HG02938 (cell line): ENCODE measurements around the gene USP48.

Experiments used
- ATAC-seq: cut with Tn5 transposase; IDR thresholded peaks from one replicate; pipeline ENCODE4 v1.9.1; 2021; ENCODE audit warnings: mild to moderate bottlenecking, moderate library complexity; ENCODE audit not compliant: unreplicated experiment

USP48 gene

DNA sequence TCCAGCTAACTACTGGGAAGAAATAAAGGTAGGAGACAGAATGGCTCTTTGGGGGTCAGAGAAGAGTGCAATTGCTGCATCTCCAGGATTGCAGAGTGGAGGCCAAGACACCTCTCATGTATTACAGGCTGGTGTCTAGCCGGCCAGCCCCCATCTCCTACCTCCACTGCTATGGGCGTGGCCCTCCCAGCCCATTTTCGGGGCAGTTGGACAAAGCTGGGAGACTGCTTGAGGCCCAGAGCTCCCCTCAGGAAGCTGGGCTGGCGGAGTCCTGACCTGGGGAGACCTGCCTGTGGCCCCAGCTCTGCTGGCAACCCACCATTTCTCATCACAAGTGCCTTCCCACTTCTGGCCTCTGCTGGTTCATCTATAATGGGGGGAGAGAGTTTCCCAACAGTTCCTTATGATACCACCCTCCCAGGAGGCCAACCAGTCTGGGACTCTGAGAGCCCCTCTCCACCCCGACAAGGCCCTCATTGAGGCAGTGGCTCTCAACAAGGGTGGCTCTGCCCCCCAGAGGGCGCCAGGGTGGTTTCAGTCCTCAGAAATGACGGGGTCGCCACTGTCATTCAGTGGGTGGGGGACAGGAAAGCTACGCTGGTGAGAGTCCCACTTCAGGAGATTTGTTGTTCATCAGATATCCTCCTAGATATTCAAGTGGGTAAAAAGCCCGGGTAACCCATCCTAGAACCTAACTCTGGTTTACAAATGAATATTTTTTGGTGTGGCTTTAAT, 125.3 kb downstream of the USP48 start:
- no peak for ATAC-seq

DNA sequence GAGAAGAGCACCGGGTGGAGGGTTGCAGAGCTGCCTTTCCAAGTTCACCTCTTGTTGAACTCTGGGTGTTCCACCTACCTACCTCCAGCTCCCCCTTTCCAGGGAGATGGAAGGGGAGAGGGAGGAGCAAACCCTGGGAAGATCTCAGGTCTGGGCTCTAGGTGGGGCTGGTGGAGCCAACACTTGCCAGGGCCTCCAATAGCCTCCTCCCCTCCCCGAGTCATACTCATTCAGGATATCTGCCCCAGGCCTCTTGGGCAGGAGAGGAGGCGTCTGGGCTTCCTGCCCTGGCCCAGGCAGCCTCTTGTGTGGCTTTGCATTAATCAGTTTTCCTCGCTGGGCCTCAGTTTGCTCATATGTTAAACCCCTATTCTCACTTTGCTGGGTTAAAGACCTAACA, 127.2 kb downstream of the USP48 start:
- no peak for ATAC-seq

DNA sequence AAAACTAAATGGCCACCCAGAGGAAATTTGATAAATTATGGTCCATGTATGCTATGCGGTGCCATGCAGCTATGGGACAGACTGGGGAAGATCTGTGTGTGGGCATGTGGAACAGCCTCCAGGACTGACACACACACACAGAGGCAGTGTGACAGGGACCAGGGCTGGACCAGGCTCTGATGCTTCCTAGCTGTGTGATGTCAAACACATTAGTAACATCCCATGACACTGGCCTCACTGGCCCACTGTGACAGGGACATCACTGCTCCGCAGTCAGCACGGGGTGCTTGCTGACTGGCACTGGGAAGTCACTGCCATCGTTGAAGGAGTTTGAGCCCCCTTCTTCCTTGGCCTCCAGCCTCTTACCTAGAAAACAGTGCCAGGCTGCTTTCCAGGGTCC, 127.7 kb downstream of the USP48 start:
- ATAC-seq, result no peak

DNA sequence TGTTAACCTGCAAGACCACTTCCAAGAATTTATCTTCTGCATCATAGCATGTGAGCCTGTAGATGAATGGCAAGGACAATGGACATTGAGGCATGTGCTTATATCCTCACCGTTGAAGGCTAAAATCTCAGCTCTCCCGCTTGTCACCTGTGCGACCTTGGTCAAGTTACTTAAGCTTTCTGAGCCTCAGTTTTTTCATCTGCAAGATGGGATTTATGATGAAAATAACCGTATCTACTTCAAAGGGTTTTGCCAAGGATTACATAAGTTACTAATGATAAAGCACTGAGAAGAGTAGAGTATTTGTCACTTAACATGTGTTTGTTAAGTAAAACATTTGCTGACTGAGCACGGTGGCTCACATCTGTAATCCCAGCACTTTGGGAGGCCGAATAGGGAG, 128.7 kb downstream of the USP48 start:
- ATAC-seq, result no peak

DNA sequence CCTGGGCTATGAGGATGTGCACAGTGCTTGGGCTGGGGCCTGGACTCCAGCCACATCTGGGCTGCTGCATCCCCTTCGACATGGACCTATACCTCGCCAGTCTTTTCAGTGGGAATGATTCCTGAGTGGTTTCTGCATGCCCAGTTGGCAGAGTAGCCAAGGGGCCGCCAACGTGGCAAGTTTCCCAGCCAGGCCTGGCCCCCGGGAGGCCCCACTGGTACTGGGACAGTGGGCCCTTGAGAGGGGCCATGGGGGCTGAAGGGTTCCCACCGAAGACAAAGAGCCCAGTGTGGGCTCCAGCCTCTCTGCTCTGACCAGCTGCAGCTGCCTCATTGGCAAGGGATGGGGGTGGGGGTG, 129.2 kb downstream of the USP48 start:
- ATAC-seq, result no peak

DNA sequence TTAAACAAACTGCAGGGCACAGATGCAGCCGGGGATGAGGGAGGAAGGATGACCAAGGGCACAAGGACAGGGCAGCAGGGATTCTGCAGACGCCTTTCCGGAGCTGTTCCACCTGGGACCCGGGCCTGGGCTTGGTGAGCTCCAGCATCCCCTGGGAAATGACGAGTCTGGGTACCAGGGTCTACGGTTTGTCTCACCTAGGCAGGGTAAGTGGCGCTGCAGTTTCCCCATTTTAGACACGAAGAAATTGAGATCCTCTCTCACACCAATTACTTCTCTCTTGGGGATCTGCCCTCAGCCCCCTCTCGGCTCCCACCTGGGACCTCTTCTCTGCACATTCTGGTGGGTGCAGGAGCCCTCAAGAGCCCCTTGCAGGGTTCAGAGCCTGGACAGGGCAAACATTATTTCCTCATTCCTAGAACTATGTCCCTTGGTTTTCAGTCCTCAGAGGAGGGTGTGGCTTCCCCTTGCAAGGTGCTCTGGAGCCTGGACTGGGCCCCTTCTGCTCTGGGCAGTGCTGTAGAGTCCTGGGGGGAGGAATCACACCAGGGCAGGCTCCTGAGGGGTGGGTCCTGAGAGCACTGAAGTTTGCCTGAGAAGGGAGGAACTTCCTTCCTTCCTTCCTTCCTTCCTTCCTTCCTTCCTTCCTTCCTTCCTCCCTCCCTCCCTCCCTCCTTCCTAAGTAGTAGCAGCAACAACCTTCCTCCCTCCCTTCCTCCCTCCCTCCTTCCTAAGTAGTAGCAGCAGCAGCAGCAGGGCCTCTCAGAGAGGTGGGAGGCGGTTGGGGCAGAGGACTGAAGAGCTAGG, 129.8 kb downstream of the USP48 start:
- no peak for ATAC-seq

DNA sequence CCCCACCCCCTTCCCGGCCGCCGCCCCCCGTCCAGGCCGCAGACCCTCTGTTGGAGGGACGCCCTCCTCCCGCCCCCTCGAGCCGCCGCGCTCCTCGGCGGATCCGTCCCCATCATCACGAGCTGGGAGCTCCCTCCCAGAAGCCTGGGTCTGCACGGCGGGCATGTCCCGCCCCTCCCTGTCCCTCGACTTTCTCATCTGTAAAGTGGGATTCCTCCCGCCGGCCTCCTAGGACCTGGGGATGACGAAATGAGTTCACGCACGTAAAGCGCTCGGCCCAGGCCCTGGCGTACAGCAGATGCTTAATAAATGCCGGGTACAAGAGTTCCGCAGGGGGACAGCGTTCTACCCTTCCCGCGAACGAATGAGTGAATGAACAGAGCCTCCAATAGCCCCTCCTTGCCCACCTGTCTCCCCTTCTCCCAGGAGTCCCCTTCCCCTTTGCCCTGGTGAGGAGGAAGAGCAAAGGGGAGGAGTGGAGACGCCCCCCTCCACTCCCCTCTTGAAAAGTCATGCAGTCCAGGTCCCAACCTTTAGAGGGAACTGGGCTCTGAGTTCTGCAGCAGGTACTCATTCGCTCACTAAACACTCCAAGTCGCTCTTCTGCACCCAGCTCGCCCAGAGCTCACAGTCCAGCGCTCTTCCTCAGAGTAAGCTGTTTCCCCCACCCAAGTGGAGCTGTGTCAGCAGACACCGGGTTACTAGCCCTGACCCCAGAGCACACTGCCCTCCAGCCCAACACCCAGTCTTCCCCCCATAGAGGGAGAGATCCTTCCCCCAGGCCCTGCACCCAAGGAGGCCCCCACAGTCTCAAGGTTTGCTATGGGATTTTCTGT, 130.6 kb downstream of the USP48 start:
- ATAC-seq, result no peak

DNA sequence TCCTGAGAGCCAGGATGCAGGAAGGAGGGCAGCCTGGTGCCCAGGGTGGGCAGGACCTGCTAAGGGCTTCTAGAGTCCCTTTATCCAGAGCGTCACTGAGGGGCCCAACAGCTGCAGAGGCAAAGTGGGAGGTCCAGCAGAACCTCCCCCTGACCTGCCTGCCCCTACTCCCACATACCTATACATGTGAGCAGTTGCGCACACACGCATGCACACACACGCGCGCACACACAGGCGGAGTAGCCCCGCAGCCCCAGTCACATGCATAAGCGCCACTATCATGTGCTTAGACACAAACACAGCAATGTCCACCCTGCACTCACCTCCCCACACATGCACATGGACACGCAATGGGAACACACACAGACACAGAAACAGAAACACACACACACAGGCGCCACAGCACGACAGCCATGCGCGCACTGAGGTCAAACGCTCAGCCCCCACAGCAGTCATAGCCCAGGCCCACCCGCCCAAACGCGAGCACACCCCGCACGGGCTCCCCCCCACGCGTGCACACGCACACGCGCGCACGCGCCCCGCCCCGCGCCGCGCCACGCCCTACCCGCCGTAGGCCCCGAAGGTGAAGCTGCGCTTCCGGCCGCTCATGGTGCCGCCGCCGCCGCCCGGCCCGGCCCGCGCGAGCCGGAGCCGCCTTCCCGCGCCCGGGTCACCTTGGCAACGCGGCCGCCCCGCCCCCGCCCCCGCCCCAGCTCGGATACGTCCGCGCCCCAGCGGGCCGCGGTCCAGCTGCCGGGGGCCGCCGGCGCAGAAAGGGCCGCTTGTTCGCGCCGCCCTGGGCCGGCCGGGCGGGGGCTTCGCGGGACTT, 131.5 kb downstream of the USP48 start:
- ATAC-seq, result no peak

DNA sequence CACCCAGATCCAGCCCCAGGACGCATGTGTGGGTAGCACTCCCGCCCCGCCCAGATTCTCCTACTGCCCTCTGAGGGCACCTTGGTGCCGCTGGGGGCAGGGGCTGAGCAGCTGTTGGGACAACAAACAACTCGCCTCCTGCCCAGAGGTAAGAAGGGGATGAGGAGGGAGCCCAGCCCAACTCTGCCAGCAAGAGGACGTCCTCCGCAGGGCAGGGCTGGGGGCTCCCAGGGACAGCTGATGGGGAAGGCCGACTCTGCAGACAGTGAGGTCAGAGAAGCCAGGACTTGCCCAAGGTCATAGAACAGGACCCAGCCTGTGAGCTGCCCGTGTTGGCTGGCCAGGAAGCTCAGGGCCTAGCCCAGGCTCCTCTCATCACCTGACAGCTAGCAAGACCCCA, 132.5 kb downstream of the USP48 start:
- ATAC-seq, result no peak

DNA sequence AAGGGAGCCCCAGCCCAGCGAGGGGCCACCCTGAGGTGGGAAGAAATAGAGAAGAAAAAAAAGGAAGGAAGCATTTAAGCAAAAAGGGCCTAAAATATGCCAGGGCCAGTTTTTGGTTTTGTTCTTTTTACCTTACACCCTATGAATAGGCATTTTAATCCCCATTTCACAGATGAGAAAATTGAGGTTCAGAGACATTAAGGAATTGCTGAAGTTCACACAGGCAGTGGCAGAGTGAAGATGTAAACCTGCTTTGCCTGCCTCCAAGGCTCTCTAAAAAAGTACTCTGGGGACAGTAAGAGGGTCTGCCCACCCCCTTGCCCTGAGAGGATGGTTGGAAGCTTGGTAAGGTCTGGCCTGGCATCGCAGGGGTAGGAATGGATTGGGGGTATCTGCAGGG, 133.6 kb downstream of the USP48 start:
- no peak for ATAC-seq

DNA sequence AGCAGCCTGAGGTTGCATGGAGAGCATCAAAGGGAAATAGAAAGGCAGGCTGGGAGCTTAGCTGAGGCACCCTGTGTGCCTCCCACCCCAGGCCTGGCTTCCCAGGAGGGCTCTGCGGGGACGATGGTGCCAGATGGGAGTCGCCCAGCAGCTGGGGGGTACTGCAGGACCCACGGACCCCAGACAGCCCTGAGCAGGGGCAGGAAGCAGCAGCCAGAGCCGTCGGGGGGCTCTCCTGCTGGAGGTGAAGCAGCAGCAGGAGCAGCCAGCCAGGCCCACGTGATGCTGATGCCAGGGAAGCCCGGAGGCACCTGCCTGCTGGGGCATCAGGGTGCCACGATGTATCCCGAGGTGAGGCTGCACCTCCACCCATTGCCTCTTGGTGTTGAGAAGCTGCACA, 134.2 kb downstream of the USP48 start:
- ATAC-seq, result no peak

DNA sequence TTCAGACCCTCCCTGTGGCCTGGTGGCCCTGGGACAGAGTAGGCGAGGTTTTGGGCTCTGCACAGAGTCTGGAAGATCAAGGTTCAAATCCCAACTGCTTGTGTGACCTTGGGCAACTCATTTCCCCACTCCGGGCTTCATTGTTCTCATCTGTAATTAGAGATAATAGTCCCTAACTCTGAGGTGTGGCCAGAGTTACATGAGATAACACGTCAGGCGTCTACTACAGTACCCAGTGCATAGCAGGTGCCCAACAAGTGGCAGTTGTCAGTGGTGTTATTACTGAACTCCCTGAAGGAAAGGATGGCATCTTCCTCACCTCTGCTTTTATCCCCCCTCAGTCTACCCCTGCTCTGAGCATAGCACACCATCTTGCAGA, 134.6 kb downstream of the USP48 start:
- no peak for ATAC-seq

DNA sequence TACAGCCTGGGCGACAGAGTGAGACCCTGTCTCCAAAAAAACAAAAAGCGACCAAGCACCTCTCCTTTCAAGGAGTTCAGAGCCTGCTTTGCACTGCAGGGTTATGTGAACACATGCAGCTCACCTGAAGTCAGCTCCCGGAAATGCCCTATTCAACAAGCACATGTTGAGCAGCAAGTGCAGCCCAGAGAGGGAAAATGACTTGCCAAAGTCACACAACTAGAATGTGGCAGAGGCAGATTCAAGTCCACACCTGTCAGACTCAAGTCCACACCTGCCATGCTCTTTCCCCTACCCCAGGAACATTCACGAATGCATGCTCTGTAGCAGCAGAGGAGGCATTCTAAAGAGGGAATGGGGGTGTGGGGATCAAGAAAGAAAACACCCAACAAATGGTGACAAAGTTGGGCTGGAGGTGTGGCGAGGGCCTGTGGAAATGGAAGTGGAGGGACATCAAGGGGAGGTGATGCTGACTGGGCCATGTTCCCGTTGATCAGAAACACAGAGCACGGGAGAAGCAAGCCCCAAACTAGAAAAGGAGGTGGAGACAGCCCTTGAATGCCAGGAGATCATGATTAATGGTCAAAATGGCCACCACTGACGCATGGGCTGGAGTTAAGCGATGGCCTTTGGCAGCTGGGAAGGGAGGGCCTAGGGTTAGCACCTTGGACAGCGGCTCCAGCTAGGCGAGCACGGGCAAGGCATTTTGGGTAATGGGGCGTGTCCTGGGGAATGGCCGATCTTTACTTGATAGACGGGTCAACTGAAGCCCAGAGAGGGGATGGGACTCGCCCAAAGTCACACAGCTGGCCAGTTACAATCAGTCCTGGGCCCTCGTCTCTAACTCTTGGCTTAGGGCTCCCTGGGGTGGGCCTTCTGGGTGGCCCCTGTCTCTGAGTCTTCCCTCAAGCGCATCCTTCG, 135.3 kb downstream of the USP48 start:
- ATAC-seq, result no peak

DNA sequence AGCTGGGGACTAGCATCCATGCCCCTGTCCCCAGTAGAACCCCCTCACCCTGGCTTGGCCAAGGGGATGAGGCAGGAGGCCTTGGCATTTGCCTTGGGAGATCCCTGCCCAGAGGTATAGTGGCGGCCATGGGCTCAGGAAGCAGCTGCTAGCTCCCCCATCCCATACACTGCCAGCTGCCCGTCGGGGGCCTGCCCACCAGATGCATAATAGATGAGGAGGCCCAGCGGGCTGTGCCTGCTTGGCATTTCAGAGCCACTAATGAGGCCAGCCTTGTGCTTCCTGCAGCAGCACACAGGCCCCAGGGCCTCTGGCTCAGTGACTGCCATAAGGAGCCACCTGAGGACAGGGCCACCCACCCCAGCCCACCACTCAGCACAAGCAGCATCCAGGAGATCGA, 137.4 kb downstream of the USP48 start:
- ATAC-seq, result no peak

DNA sequence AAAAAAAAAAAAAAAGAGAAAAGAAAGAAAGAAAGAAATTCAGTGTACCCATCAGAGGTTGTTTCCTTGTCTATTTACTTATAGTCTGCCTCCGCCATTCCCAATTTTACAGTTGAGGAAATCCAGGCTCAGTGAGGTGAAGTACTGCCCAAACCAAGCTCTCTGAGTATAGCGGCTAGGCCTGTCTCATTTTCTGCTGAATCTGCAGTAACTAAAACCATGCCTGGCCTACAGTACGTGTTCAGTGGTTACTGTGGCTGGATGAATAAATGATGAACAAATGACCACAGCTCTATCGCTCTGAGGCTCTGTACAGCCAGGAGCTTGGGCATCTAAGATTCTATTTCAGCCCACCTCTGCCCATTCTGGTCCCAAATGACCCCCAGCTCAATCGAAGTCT, 138.0 kb downstream of the USP48 start:
- no peak for ATAC-seq

DNA sequence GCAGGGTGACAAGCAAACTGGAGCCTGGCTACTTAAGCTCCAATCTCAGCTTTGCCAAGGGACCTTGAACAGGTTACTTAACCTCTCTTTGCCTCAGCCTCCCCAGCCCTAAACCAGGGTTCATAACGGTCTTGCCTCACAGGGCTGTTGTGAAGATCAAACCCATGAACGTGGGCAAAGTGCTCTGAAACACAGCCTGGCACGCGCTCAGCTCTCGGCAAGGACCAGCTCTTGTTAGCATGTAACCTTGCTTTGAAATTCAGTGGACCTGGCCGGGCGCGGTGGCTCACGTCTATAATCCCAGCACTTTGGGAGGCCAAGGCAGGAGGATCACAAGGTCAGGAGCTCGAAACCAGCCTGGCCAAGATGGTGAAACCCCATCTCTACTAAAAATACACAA, 138.6 kb downstream of the USP48 start:
- no peak for ATAC-seq

DNA sequence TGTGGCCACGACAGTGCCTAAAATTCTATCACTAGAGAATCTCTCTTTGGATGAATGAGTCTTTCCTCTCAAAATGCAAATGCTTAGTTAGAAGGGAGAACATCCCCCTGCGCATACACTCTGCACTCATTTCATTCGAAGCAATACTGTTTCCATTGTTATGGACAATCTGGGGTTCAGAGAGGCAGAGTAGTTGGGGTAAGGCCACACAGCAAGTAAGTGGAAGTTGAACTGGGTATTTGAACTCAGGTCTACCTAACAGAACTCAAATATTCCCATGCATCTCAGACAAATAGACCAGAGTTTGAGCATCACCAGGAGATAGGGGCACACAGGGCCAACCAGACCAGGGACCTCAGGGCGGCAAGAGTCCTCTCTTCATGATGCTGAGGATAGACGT, 139.3 kb downstream of the USP48 start:
- no peak for ATAC-seq

DNA sequence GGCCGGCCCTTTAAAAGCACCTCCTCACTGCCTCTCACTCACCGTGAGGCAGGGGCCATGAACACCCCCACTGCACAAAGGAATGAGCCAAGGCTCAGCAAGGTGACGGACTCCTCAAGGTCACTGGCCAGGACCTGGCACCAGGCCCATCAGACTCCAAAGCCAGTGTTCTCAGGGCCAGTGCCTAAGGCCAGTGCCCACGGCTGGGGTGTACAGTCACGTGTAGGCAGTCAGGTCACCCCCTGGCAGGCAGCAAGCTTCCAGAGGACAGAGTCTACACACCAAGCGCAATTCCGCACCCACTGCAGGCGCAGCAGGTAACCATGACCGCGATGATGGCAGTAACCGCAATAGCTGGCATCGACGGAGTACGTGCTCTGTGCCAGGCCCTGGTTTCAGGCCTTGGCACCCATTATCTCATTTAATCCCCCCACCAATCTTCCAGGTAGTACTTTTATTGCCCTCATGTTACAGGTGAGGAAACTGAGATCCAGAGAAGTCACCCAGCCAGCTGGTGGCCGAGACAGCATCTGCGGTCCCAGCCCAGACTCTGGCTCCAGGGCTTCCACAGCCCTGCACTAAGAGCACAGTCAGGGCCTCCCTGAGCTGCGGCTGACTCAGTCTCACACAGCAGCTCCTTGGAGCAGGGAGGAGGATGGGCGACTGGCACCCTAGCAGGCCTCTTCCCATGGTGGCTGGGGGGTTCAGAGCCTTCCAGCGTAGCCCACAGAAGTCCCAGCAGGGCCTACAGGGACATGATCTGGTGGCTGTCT, 140.8 kb downstream of the USP48 start:
- no peak for ATAC-seq

DNA sequence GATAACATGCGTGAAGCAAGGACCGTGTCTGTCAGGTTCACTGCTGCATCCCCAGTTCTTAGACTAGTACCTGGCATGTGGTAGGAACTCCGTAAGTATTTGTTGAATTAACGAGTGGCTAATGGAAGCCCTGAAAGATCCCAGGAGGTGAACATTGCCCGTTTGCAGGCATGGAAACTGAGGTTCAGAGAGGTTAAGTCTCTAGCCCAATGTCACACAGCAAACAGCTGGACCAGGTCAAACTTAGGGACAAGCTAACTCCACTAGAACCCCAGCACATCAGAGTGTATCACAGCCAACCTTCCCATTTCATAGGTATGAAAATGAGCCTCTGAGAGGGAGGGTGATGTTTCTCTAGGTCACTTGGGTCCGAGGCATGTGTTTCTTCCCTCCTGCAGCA, 141.4 kb downstream of the USP48 start:
- no peak for ATAC-seq
